Measurements from ENCODE around the gene TPRA1.
"Not testable (repeated sequence)": the region's sequence is repeated elsewhere in the genome, so short reads cannot be mapped to it uniquely, and the experiment has no call there.

The TPRA1 gene

GRCh38 chr3:127531821-127532220 lies 58.7 kb downstream of the TPRA1 start:
- H3K36me3 ChIP-seq (ENCODE audit: control insufficient read depth in 5 of 5, insufficient read depth in 5 of 5, low read length in 5 of 5), result no peaks in the 10 kb centered on the region
- H3K9ac ChIP-seq (ENCODE audit: low read length in 5 of 5), result no peak overlapping the region
- H3K4me1 ChIP-seq (ENCODE audit: control insufficient read depth in 5 of 5, insufficient read depth in 5 of 5, low read length in 5 of 5), result peaks cover 0 to 3% (median 0%) of the 10 kb centered on the region in 5 donors
- peaks cover 0 to 5% (median under 1%) of the 10 kb centered on the region in 5 donors for H3K27me3 ChIP-seq (ENCODE audit: control insufficient read depth in 5 of 5, insufficient read depth in 4 of 5, low read length in 5 of 5)
- no peak overlapping the region for H3K4me3 ChIP-seq (ENCODE audit: low read depth in 1 of 5, low read length in 5 of 5)
- peaks cover 0 to 7% (median 4%) of the 10 kb centered on the region in 5 donors for H3K9me3 ChIP-seq (ENCODE audit: control insufficient read depth in 5 of 5, low read length in 5 of 5)
- no peak overlapping the region for H3K27ac ChIP-seq (ENCODE audit: low read depth, low read length)

GRCh38 chr3:127530863-127531262 lies 59.7 kb downstream of the TPRA1 start:
- H3K27ac ChIP-seq (ENCODE audit: low read depth, low read length); H3K4me3 ChIP-seq (ENCODE audit: low read depth in 1 of 5, low read length in 5 of 5); H3K36me3 ChIP-seq (ENCODE audit: control insufficient read depth in 5 of 5, insufficient read depth in 5 of 5, low read length in 5 of 5); H3K4me1 ChIP-seq (ENCODE audit: control insufficient read depth in 5 of 5, insufficient read depth in 5 of 5, low read length in 5 of 5); H3K9me3 ChIP-seq (ENCODE audit: control insufficient read depth in 5 of 5, low read length in 5 of 5); H3K9ac ChIP-seq (ENCODE audit: low read length in 5 of 5): not testable (repeated sequence)
- peaks cover 0 to 11% (median 4%) of the 10 kb centered on the region in 5 donors for H3K27me3 ChIP-seq (ENCODE audit: control insufficient read depth in 5 of 5, insufficient read depth in 4 of 5, low read length in 5 of 5)

GRCh38 chr3:127529346-127530188 lies 61.0 kb downstream of the TPRA1 start:
- peaks cover 0 to 7% (median 4%) of the 10 kb centered on the region in 5 donors for H3K9me3 ChIP-seq (ENCODE audit: control insufficient read depth in 5 of 5, low read length in 5 of 5)
- no peak overlapping the region for H3K4me3 ChIP-seq (ENCODE audit: low read depth in 1 of 5, low read length in 5 of 5)
- peaks cover 3 to 7% (median 5%) of the 10 kb centered on the region in 5 donors for H3K27me3 ChIP-seq (ENCODE audit: control insufficient read depth in 5 of 5, insufficient read depth in 4 of 5, low read length in 5 of 5)
- H3K27ac ChIP-seq (ENCODE audit: low read depth, low read length), result no peak overlapping the region
- H3K36me3 ChIP-seq (ENCODE audit: control insufficient read depth in 5 of 5, insufficient read depth in 5 of 5, low read length in 5 of 5), result no peaks in the 10 kb centered on the region
- peaks cover 0 to 3% (median 0%) of the 10 kb centered on the region in 5 donors for H3K4me1 ChIP-seq (ENCODE audit: control insufficient read depth in 5 of 5, insufficient read depth in 5 of 5, low read length in 5 of 5)
- no peak overlapping the region for H3K9ac ChIP-seq (ENCODE audit: low read length in 5 of 5)

GRCh38 chr3:127525373-127525772 lies 65.2 kb downstream of the TPRA1 start:
- Histone ChIP-seq H3K9me3 (ENCODE audit: control insufficient read depth in 5 of 5, low read length in 5 of 5) (peaks cover 0 to 18% (median 10%) of the 10 kb centered on the region in 5 donors), H3K27me3 (ENCODE audit: control insufficient read depth in 5 of 5, insufficient read depth in 4 of 5, low read length in 5 of 5) (peaks cover 3 to 7% (median 6%) of the 10 kb centered on the region in 5 donors), H3K36me3 (ENCODE audit: control insufficient read depth in 5 of 5, insufficient read depth in 5 of 5, low read length in 5 of 5) (no peaks in the 10 kb centered on the region), H3K27ac (ENCODE audit: low read depth, low read length) (no peak overlapping the region), H3K4me3 (ENCODE audit: low read depth in 1 of 5, low read length in 5 of 5) (no peak overlapping the region), H3K4me1 (ENCODE audit: control insufficient read depth in 5 of 5, insufficient read depth in 5 of 5, low read length in 5 of 5) (peaks cover 0 to 3% (median 0%) of the 10 kb centered on the region in 5 donors), H3K9ac (ENCODE audit: low read length in 5 of 5) (no peak overlapping the region)

GRCh38 chr3:127524296-127524896 lies 66.1 kb downstream of the TPRA1 start:
- no peak overlapping the region for H3K9ac ChIP-seq (ENCODE audit: low read length in 5 of 5)

More at GRCh38 chr3:127524296-127524896, 66.1 kb downstream of the TPRA1 start:
- Histone ChIP-seq H3K36me3 (ENCODE audit: control insufficient read depth in 5 of 5, insufficient read depth in 5 of 5, low read length in 5 of 5) (no peaks in the 10 kb centered on the region), H3K27ac (ENCODE audit: low read depth, low read length) (no peak overlapping the region), H3K9me3 (ENCODE audit: control insufficient read depth in 5 of 5, low read length in 5 of 5) (peaks cover 0 to 18% (median 10%) of the 10 kb centered on the region in 5 donors), H3K27me3 (ENCODE audit: control insufficient read depth in 5 of 5, insufficient read depth in 4 of 5, low read length in 5 of 5) (peaks cover 3 to 7% (median 6%) of the 10 kb centered on the region in 5 donors), H3K4me3 (ENCODE audit: low read depth in 1 of 5, low read length in 5 of 5) (no peak overlapping the region), H3K4me1 (ENCODE audit: control insufficient read depth in 5 of 5, insufficient read depth in 5 of 5, low read length in 5 of 5) (peaks cover 0 to 2% (median 0%) of the 10 kb centered on the region in 5 donors)

Data from subcutaneous abdominal adipose tissue (tissue), 5 donors.